ENCODE data around the gene PRAC1.

DNA sequence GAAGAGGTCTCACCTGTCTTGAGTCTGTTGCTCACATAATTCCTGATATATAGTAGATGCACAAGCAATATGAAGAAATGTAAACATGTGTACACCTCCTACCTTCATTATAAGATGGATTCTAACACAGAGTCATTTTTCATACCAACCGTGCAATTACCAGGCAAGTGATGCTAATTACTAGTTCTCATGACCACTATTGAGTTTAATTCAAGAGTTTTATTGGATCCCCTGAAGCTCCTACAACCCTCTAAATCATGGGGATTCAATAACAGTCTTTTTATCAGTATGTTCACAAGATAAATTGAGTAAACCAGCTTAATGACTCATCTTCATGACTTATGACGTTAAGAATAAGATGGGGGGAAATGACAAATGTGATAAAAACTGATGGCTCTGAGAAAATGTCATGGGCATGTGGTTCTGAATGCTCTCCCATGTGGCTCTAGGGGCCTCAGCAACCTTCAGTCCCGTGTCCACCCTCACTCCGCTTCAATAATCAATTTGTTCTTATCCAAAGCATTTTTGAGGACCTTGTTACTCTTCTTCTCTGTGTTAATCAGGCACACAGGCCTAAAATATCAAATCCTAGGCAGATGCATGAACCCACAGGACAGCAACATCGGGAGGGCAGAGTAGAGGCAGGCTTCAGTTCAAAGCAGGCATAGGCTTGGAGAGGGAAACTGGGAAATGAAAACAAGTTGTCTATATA is 42.8 kb downstream of the PRAC1 start:
- no peak for TF ChIP-seq POLR2A (IDR thresholded peaks at IDR 0.05)
- TF ChIP-seq, protein P1, sequence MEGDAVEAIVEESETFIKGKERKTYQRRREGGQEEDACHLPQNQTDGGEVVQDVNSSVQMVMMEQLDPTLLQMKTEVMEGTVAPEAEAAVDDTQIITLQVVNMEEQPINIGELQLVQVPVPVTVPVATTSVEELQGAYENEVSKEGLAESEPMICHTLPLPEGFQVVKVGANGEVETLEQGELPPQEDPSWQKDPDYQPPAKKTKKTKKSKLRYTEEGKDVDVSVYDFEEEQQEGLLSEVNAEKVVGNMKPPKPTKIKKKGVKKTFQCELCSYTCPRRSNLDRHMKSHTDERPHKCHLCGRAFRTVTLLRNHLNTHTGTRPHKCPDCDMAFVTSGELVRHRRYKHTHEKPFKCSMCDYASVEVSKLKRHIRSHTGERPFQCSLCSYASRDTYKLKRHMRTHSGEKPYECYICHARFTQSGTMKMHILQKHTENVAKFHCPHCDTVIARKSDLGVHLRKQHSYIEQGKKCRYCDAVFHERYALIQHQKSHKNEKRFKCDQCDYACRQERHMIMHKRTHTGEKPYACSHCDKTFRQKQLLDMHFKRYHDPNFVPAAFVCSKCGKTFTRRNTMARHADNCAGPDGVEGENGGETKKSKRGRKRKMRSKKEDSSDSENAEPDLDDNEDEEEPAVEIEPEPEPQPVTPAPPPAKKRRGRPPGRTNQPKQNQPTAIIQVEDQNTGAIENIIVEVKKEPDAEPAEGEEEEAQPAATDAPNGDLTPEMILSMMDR (IDR thresholded peaks at IDR 0.05), result no peak
